Bronchial epithelial cell (primary cell): ENCODE data around the gene CETP. TPM values are rescaled to one million over a fixed set of nuclear protein-coding genes. Genes with fewer than 3 reads are reported as not detected.
A peak's percentile ranks its signal among the peaks of the same experiment; 100 is the strongest.
"Not testable (repeated sequence)": the region's sequence is repeated elsewhere in the genome, so short reads cannot be mapped to it uniquely, and the experiment has no call there.

Experiments used
- DNase-seq: peaks from one replicate; pipeline ENCODE4 v3.0.0-alpha.2; 2010; ENCODE audit warnings: low read depth
- FAIRE-seq: peaks from 2 replicates; lab custom pipeline; 2011; peaks lifted over from hg19 to GRCh38; lab: Jason Lieb, UNC
- H3K27me3 ChIP-seq: 2 replicates; pipeline ENCODE4 v1.5.1; 2011; ENCODE audit warnings: low read length; ENCODE audit not compliant: control insufficient read depth, insufficient read depth
- H3K36me3 ChIP-seq: 2 replicates; pipeline ENCODE4 v1.5.1; 2011; ENCODE audit warnings: low read length; ENCODE audit not compliant: control insufficient read depth, insufficient read depth
- H3K4me3 ChIP-seq: 2 replicates; pipeline ENCODE4 v1.5.1; 2011; ENCODE audit warnings: mild to moderate bottlenecking, low read depth, low read length, control low read depth
- total RNA-seq: library from RNA; depleted of rRNA; stranded (reverse); fragments of >200 nt; gene quantifications from 2 replicates; pipeline ENCODE4 v1.2.1, GENCODE V29; 2014
- TF ChIP-seq, protein P1 (sequence below): IDR thresholded peaks from 2 replicates; pipeline ENCODE4 v1.5.1; 2011; ENCODE audit warnings: mild to moderate bottlenecking, moderate library complexity, low read length, control low read depth, inconsistent platforms; ENCODE audit not compliant: insufficient read depth, severe bottlenecking

Gene CETP
- total RNA-seq, 1 donor from 2014 or later, result not detected

DNA sequence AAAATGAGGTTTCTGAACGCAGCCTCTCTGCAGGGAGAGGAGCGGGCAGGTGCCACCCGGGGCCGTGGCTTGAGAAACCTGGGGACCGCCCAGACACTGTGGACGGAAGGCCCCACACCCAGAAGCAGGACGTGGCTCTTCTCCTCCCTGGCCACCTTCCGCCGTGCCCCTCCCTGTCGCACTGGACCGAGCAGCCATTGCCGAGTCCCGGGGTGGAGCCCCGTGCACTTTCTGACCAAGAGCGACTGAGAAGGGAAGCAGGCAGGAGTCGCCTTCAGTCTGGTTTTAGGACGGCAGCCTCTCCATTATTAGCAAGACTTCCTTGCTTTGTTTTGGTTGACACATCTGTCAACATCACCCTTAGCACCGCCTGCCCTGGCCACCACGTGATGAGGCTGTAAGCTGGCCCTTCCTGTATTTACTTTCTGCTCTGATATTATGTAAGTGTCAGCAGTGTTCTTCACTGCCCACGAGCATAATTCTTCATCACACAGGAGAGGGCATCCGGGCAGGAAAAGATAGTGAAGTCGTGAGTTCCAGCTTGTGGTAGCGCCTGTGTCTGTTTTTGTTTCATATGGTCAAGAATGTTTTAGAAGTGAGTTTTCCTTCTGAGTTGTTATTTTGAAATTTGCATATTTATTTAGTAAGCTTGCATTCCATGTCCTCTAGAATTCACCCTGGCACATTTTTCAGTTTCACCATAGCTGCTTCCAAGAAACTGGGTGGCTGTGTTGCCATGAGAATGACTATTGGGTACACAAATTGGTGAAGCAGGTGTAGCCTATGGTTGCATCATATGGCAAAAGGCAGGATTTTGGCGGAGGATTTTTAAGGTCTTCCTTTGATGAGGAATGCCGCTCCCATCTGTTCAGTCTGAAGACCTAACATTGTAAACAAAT is 28.8 kb upstream of the CETP start:
- TF ChIP-seq, protein P1, sequence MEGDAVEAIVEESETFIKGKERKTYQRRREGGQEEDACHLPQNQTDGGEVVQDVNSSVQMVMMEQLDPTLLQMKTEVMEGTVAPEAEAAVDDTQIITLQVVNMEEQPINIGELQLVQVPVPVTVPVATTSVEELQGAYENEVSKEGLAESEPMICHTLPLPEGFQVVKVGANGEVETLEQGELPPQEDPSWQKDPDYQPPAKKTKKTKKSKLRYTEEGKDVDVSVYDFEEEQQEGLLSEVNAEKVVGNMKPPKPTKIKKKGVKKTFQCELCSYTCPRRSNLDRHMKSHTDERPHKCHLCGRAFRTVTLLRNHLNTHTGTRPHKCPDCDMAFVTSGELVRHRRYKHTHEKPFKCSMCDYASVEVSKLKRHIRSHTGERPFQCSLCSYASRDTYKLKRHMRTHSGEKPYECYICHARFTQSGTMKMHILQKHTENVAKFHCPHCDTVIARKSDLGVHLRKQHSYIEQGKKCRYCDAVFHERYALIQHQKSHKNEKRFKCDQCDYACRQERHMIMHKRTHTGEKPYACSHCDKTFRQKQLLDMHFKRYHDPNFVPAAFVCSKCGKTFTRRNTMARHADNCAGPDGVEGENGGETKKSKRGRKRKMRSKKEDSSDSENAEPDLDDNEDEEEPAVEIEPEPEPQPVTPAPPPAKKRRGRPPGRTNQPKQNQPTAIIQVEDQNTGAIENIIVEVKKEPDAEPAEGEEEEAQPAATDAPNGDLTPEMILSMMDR, result no peak
- H3K4me3 ChIP-seq, result peak overlapping the region; percentile 98
- H3K36me3 ChIP-seq, result peaks cover 14% of the 10 kb centered on the region
- no peak for FAIRE-seq
- no peaks in the 10 kb centered on the region for H3K27me3 ChIP-seq
- DNase-seq, result peak; percentile 73

DNA sequence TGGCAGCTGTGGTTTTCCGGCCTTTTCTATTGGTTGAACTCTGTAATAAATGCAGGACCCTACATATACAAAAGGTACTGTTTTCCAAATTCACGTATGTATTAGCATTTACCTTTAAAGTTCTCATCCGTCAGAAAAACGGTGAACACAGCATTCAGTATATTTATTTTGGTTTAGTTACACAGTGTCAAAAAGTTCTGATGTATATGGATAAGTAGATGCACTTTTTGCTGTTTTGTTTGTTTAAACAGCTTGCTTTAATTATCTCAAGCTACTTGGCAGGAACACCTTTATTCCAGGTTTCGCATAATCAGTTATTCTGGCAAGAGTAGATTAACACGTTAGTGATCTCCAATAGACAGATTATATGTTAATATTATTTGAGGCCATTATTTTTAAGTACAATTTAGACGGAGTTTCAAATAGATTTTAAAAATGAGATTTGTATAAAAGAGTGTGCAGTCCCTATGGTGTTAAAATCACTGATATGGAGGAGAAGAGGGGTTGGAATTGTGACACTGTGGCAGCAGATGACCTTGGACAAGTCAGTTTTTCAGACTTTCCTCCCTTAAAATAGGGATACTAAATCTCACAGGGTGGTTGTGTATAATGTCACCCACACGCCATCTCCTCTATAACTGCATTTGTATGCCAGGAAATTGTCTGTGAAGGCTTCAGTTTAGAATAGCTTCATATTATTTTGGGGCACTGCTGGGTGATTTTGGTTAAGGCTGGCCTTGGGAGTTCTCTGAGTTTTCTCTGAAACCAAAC is 27.7 kb upstream of the CETP start:
- no peak for DNase-seq
- no peak for FAIRE-seq
- TF ChIP-seq, protein P1, result no peak
- H3K36me3 ChIP-seq, result peaks cover 19% of the 10 kb centered on the region
- H3K4me3 ChIP-seq, result peak overlapping the region; percentile 98
- H3K27me3 ChIP-seq, result no peaks in the 10 kb centered on the region

DNA sequence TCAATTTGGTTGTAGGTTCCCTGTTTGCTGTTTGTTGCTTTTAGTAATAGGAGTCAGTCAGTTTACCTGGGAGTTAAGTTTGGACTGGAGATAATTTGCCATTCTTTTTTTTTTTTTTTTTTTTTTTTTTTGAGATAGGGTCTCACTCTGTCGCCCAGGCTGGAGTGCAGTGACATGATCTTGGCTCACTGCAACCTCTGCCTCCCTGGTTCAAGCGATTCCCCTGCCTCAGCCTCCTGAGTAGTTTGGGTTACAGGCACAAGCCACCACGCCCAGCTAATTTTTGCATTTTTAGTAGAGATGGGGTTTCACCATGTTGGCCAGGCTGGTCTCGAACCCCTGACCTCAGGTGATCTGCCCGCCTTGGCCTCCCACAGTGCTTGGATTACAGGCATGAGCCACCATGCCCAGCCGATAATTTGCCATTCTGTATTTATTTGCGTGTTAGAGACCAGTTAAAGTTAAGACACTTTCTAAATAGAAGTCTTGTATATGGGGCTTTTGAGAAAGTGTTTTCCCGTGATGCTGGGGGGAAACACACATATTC is 27.1 kb upstream of the CETP start:
- Histone ChIP-seq H3K4me3 (peak overlapping the region; percentile 98), H3K36me3 (peaks cover 21% of the 10 kb centered on the region)
- not testable (repeated sequence) for H3K27me3 ChIP-seq, DNase-seq, FAIRE-seq

DNA sequence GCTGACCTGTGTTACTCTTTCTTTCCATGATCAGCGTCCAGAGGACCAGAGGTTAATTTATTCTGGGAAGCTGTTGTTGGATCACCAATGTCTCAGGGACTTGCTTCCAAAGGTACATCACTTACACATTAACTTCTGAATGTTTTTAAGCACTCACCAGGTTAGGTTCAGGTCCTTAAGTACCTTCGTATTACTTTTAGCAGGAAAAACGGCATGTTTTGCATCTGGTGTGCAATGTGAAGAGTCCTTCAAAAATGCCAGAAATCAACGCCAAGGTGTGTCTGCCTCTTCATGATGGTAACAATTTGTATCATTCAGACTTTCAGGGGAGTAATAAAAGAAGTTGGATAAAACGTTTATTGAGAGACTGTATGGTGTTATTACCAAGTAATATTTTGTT is 26.5 kb upstream of the CETP start:
- TF ChIP-seq, protein P1, result no peak
- FAIRE-seq, result no peak
- no peak overlapping the region for H3K4me3 ChIP-seq
- peaks cover 25% of the 10 kb centered on the region for H3K36me3 ChIP-seq
- no peaks in the 10 kb centered on the region for H3K27me3 ChIP-seq
- no peak for DNase-seq

DNA sequence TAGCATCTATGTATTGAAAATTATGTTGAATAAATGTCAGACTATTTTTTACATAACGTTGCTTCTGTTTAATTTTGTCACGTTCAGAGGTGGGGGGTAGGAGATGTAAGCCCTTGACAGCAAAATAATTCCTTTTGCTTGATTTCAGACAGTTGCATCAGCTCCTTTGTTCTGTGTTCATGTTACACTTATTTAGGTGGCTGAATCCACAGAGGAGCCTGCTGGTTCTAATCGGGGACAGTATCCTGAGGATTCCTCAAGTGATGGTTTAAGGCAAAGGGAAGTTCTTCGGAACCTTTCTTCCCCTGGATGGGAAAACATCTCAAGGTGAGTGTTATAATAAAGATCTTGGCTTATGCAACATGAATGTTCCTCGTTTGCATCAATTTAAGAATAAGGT is 25.3 kb upstream of the CETP start:
- TF ChIP-seq, protein P1, result no peak
- H3K27me3 ChIP-seq, result no peaks in the 10 kb centered on the region
- H3K4me3 ChIP-seq, result no peak overlapping the region
- peaks cover 31% of the 10 kb centered on the region for H3K36me3 ChIP-seq
- FAIRE-seq, result no peak
- DNase-seq, result no peak

DNA sequence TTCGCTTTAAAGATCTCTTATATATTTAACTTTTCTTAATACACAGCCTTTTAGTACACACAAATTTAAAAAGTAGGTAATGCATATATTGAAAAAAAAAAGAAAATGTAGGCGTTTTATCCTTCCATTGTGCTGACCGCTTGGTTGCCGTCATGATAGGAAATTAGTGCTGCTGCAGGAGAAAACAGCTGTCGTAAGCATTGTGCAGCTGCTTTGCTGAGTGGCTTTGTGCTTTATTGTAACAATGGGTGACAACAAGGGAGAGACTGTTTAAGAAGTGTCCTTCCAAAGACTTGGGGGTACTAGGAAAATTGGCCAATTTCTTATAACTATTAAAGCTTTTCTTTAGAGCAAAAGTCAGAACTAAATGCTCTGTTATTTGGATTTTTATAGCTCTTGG is 24.8 kb upstream of the CETP start:
- Histone ChIP-seq H3K27me3 (no peaks in the 10 kb centered on the region), H3K4me3 (no peak overlapping the region), H3K36me3 (peaks cover 34% of the 10 kb centered on the region)
- DNase-seq (no peak), FAIRE-seq (no peak)
- TF ChIP-seq, protein P1, result no peak
